Smooth muscle cell (in vitro differentiated cells): ENCODE measurements around the gene CFAP410. TPM values are rescaled to one million over a fixed set of nuclear protein-coding genes. Genes with fewer than 3 reads are reported as not detected.

Experiments
- DNase-seq: peaks from one replicate; lab custom pipeline; 2025; ENCODE audit not compliant: unreplicated experiment; lab: John Stamatoyannopoulos, UW
- H2AFZ ChIP-seq: fragments of 200-600 bp; sonication (generic); 2 replicates; pipeline ENCODE4 v1.6.0; 2016; ENCODE audit warnings: antibody characterized with exemption, low read depth, mild to moderate bottlenecking
- H3F3A ChIP-seq: fragments of 200-600 bp; sonication (generic); 2 replicates; pipeline ENCODE4 v1.6.0; 2017; ENCODE audit warnings: antibody characterized with exemption, low read depth
- H3K27ac ChIP-seq: fragments of 200-600 bp; sonication (generic); 2 replicates; pipeline ENCODE4 v1.5.1; 2016; ENCODE audit warnings: low read depth, mild to moderate bottlenecking
- H3K27me3 ChIP-seq: fragments of 200-600 bp; sonication (generic); 2 replicates; pipeline ENCODE4 v1.6.1; 2016; ENCODE audit warnings: low read depth, mild to moderate bottlenecking
- H3K36me3 ChIP-seq: fragments of 200-600 bp; sonication (generic); 2 replicates; pipeline ENCODE4 v1.5.1; 2016; ENCODE audit warnings: low read depth
- H3K4me1 ChIP-seq: fragments of 200-600 bp; sonication (generic); 2 replicates; pipeline ENCODE4 v1.5.1; 2016; ENCODE audit warnings: low read depth
- H3K4me2 ChIP-seq: fragments of 200-600 bp; sonication (generic); 2 replicates; pipeline ENCODE4 v1.6.0; 2016; ENCODE audit warnings: mild to moderate bottlenecking
- H3K4me3 ChIP-seq: fragments of 200-600 bp; sonication (generic); 2 replicates; pipeline ENCODE4 v1.5.1; 2016; ENCODE audit warnings: mild to moderate bottlenecking
- H3K79me2 ChIP-seq: fragments of 200-600 bp; sonication (generic); 2 replicates; pipeline ENCODE4 v1.6.0; 2016; ENCODE audit warnings: low read depth, mild to moderate bottlenecking
- H3K9ac ChIP-seq: fragments of 200-600 bp; sonication (generic); 2 replicates; pipeline ENCODE4 v1.6.0; 2016; ENCODE audit warnings: low read depth
- H3K9me3 ChIP-seq: fragments of 200-600 bp; sonication (generic); replicated peaks from 2 replicates; pipeline ENCODE4 v1.5.1; 2016; ENCODE audit warnings: low read depth
- H4K20me1 ChIP-seq: fragments of 200-600 bp; sonication (generic); 2 replicates; pipeline ENCODE4 v1.6.0; 2016; ENCODE audit warnings: low read depth
- CTCF ChIP-seq: fragments of 200-600 bp; sonication (generic); IDR thresholded peaks from 2 replicates; pipeline ENCODE4 v1.5.1; 2017; ENCODE audit warnings: borderline replicate concordance, mild to moderate bottlenecking, antibody characterized with exemption; ENCODE audit not compliant: insufficient read depth, poor library complexity, severe bottlenecking
- WGBS: methylation state at CpG from one replicate; pipeline ENCODE4 v1.1.7; 2016; ENCODE audit warnings: low lambda C conversion rate; 5-methylcytosine and 5-hydroxymethylcytosine counted together
- polyA plus RNA-seq: library from polyadenylated mRNA; unstranded; fragments of >200 nt; fragmentation: Nextera tagmentation; extraction: Ambion mirVana; gene quantifications from 2 replicates; pipeline ENCODE4 v1.2.1, GENCODE V29; 2016
- total RNA-seq: library from RNA; depleted of rRNA; stranded (reverse); fragments of >200 nt; gene quantifications from 2 replicates; pipeline ENCODE4 v1.2.3, GENCODE V29; 2014

Gene CFAP410
- total and polyA plus RNA-seq, 2 experiments from 2014 or later = 6.5 to 21.7 TPM

DNA sequence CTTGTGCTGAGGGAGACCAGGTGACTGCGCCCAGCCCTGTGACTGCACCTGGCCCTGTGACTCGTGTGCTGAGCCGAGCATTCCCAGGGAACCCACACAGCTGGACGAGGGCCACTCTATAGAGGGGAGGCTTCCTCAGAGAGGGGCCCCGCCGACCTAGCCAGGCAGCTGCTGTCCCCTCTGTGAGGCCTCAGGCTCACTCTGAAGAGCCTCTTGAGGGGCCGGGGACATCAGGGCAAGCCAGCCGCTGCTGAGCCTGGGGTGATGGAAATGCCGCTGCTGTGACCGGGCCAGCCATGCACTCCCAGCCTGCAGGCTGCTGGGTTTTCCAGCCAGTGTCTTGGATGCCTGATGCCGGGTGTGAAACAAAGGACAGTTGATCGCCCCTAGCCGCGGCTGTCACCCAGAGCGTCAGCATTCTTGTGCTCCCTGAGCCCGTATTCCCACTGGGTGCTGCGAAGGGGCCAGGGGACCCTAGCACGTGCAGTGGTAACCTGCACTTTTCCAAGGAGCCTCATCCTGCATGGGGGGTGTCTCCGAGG is 21.9 kb downstream of the CFAP410 start:
- H3K4me1 ChIP-seq = no peaks in the 10 kb centered on the region
- no peak overlapping the region for H3K4me3 ChIP-seq
- no peak overlapping the region for H3K27ac ChIP-seq
- TF ChIP-seq CTCF = no peak
- H3K36me3 ChIP-seq = no peaks in the 10 kb centered on the region
- no peak overlapping the region for H2AFZ ChIP-seq
- no peak overlapping the region for H3K9ac ChIP-seq
- H3K9me3 ChIP-seq = no peaks in the 10 kb centered on the region
- no peak overlapping the region for H3K4me2 ChIP-seq
- H4K20me1 ChIP-seq = no peaks in the 10 kb centered on the region
- WGBS = 95% methylated on average over 19 of the region's 19 CpGs
- H3K27me3 ChIP-seq = no peaks in the 10 kb centered on the region
- DNase-seq = no peak
- H3K79me2 ChIP-seq = no peaks in the 10 kb centered on the region
- no peaks in the 10 kb centered on the region for H3F3A ChIP-seq

GRCh38 chr21:44316277-44316900 is 22.8 kb downstream of the CFAP410 start:
- Histone ChIP-seq H2AFZ (no peak overlapping the region), H3K9ac (no peak overlapping the region), H3K27me3 (no peaks in the 10 kb centered on the region), H3K4me3 (no peak overlapping the region), H3K4me2 (no peak overlapping the region), H3K36me3 (no peaks in the 10 kb centered on the region), H3K79me2 (no peaks in the 10 kb centered on the region), H3K4me1 (no peaks in the 10 kb centered on the region), H3K9me3 (no peaks in the 10 kb centered on the region), H4K20me1 (peaks cover 6% of the 10 kb centered on the region), H3F3A (no peaks in the 10 kb centered on the region), H3K27ac (no peak overlapping the region)
- TF ChIP-seq CTCF = no peak
- no peak for DNase-seq
- WGBS = over 99% methylated on average over 26 of the region's 27 CpGs

- H3K4me1 ChIP-seq = no peaks in the 10 kb centered on the region
- WGBS = 96% methylated on average over 15 of the region's 16 CpGs
- no peaks in the 10 kb centered on the region for H3K36me3 ChIP-seq
- H3K9me3 ChIP-seq = no peaks in the 10 kb centered on the region
- H4K20me1 ChIP-seq = peaks cover 13% of the 10 kb centered on the region
- no peaks in the 10 kb centered on the region for H3K27me3 ChIP-seq
- no peak overlapping the region for H3K4me2 ChIP-seq
- H3K79me2 ChIP-seq = no peaks in the 10 kb centered on the region
- no peak for DNase-seq
- no peak overlapping the region for H3K9ac ChIP-seq
- H3K27ac ChIP-seq = no peak overlapping the region
- H2AFZ ChIP-seq = no peak overlapping the region
- no peak for TF ChIP-seq CTCF
- H3K4me3 ChIP-seq = no peak overlapping the region
- H3F3A ChIP-seq = no peaks in the 10 kb centered on the region
Measured at GRCh38 chr21:44315691-44316203, 23.4 kb downstream of the CFAP410 start.

DNA sequence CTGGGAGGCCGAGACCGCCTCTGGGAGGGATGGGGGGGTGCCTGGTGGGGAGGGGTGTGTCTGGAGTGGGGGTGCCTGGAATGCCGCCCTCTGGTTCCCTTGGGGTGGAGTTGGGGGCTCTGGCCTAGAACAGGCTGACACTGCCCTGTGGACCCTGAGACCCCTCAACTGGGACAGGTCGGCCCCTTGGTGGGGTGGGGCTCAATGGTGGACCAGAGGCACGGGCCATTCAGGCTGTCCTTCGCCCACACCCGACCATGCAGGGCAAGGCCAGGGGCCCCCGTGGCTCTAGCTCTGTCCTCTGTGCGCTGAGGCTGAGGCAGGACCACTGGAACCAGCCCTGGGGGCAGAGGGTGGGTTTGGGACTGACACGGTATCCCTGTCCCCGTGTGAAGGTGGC is 24.6 kb downstream of the CFAP410 start:
- H3K27ac ChIP-seq = no peak overlapping the region
- DNase-seq = no peak
- no peak for TF ChIP-seq CTCF
- H3F3A ChIP-seq = no peaks in the 10 kb centered on the region
- peaks cover 23% of the 10 kb centered on the region for H4K20me1 ChIP-seq
- WGBS = 90% methylated on average over 7 of the region's 11 CpGs
- H3K4me2 ChIP-seq = no peak overlapping the region
- no peak overlapping the region for H3K9ac ChIP-seq
- H3K4me1 ChIP-seq = no peaks in the 10 kb centered on the region
- H3K27me3 ChIP-seq = no peaks in the 10 kb centered on the region
- no peaks in the 10 kb centered on the region for H3K36me3 ChIP-seq
- no peaks in the 10 kb centered on the region for H3K9me3 ChIP-seq
- no peaks in the 10 kb centered on the region for H3K79me2 ChIP-seq
- no peak overlapping the region for H3K4me3 ChIP-seq
- H2AFZ ChIP-seq = no peak overlapping the region
